ENCODE results near the gene BPIFB1.

Gene BPIFB1

DNA sequence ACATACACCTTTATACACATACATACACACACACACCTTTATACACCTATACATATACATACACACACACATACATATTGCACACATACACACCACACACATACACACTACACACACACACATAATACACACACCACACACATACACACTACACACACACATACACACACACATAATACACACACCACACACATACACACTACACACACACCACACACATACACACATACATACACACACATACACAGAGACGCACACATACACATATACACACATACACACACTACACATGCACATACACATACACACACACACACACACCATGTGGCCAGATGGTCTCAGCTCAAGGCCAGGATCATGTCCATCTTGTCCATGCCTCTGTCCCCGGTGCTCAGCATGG is 25.7 kb downstream of the BPIFB1 start:
- TF ChIP-seq, protein P1, sequence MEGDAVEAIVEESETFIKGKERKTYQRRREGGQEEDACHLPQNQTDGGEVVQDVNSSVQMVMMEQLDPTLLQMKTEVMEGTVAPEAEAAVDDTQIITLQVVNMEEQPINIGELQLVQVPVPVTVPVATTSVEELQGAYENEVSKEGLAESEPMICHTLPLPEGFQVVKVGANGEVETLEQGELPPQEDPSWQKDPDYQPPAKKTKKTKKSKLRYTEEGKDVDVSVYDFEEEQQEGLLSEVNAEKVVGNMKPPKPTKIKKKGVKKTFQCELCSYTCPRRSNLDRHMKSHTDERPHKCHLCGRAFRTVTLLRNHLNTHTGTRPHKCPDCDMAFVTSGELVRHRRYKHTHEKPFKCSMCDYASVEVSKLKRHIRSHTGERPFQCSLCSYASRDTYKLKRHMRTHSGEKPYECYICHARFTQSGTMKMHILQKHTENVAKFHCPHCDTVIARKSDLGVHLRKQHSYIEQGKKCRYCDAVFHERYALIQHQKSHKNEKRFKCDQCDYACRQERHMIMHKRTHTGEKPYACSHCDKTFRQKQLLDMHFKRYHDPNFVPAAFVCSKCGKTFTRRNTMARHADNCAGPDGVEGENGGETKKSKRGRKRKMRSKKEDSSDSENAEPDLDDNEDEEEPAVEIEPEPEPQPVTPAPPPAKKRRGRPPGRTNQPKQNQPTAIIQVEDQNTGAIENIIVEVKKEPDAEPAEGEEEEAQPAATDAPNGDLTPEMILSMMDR (IDR thresholded peaks at IDR 0.05; ENCODE audit: low read depth, low read length): no peak
- Histone ChIP-seq H3K27ac (no peak overlapping the region), H3K4me3 (ENCODE audit: low read depth, low read length) (no peak overlapping the region), H3K27me3 (ENCODE audit: insufficient read depth, low read depth, severe bottlenecking) (no peaks in the 10 kb centered on the region), H3K9me3 (ENCODE audit: severe bottlenecking) (no peaks in the 10 kb centered on the region), H3K36me3 (no peaks in the 10 kb centered on the region)
- no peak for DNase-seq

DNA sequence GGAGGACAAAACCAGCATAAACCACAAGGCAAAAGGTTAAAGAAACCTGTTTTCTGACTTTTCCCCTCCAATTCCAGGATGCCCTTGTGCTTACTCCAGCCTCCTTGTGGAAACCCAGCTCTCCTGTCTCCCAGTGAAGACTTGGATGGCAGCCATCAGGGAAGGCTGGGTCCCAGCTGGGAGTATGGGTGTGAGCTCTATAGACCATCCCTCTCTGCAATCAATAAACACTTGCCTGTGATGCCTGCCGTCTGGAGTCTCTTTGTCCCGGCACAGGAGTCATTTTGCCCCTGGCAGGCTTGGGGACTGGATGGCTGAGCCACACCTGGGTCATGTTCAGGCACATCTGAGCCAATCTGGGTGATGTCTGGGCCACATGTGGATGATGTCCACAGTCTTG is 26.6 kb downstream of the BPIFB1 start:
- TF ChIP-seq, protein P1 (IDR thresholded peaks at IDR 0.05; ENCODE audit: low read depth, low read length): no peak
- no peaks in the 10 kb centered on the region for H3K36me3 ChIP-seq
- no peak for DNase-seq
- H3K9me3 ChIP-seq (ENCODE audit: severe bottlenecking): no peaks in the 10 kb centered on the region
- H3K27ac ChIP-seq: no peak overlapping the region
- H3K27me3 ChIP-seq (ENCODE audit: insufficient read depth, low read depth, severe bottlenecking): no peaks in the 10 kb centered on the region
- H3K4me3 ChIP-seq (ENCODE audit: low read depth, low read length): no peak overlapping the region

- no peak for DNase-seq
- TF ChIP-seq, protein P1 (IDR thresholded peaks at IDR 0.05; ENCODE audit: low read depth, low read length): no peak
- Histone ChIP-seq H3K4me3 (ENCODE audit: low read depth, low read length) (no peak overlapping the region), H3K27ac (no peak overlapping the region), H3K9me3 (ENCODE audit: severe bottlenecking) (no peaks in the 10 kb centered on the region), H3K36me3 (no peaks in the 10 kb centered on the region), H3K27me3 (ENCODE audit: insufficient read depth, low read depth, severe bottlenecking) (no peaks in the 10 kb centered on the region)
Measured at GRCh38 chr20:33310327-33310899, 27.4 kb downstream of the BPIFB1 start.

DNA sequence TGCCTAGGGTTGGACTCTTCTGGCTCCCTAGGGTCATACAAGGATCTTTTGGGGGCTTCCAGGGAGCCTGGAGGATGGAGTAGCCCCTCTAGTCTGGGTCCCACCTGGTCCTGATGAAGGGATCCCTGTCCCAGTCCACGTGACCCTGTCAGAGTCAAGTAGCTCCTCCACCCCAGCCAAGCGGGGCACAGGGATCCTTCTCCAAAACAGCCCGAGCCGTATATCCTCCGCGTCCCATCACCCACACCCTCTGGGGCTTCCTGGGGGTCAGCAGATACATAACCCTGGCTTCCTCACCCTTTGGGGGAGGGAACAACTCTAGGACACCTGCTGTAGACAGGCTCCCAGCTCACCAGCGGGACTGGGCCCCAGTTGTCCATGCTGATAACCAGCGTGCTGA is 28.0 kb downstream of the BPIFB1 start:
- H3K27me3 ChIP-seq (ENCODE audit: insufficient read depth, low read depth, severe bottlenecking): no peaks in the 10 kb centered on the region
- no peaks in the 10 kb centered on the region for H3K36me3 ChIP-seq
- DNase-seq: no peak
- H3K9me3 ChIP-seq (ENCODE audit: severe bottlenecking): no peaks in the 10 kb centered on the region
- no peak overlapping the region for H3K4me3 ChIP-seq (ENCODE audit: low read depth, low read length)
- H3K27ac ChIP-seq: no peak overlapping the region
- TF ChIP-seq, protein P1 (IDR thresholded peaks at IDR 0.05; ENCODE audit: low read depth, low read length): no peak

- no peak for DNase-seq
- Histone ChIP-seq H3K27ac (no peak overlapping the region), H3K27me3 (ENCODE audit: insufficient read depth, low read depth, severe bottlenecking) (no peaks in the 10 kb centered on the region), H3K36me3 (no peaks in the 10 kb centered on the region), H3K4me3 (ENCODE audit: low read depth, low read length) (no peak overlapping the region), H3K9me3 (ENCODE audit: severe bottlenecking) (no peaks in the 10 kb centered on the region)
- TF ChIP-seq, protein P1 (IDR thresholded peaks at IDR 0.05; ENCODE audit: low read depth, low read length): no peak
Measured at GRCh38 chr20:33311996-33312395, 29.0 kb downstream of the BPIFB1 start.

- Histone ChIP-seq H3K27me3 (ENCODE audit: insufficient read depth, low read depth, severe bottlenecking) (no peaks in the 10 kb centered on the region), H3K27ac (no peak overlapping the region), H3K36me3 (no peaks in the 10 kb centered on the region), H3K9me3 (ENCODE audit: severe bottlenecking) (no peaks in the 10 kb centered on the region), H3K4me3 (ENCODE audit: low read depth, low read length) (no peak overlapping the region)
- TF ChIP-seq, protein P1 (IDR thresholded peaks at IDR 0.05; ENCODE audit: low read depth, low read length): no peak
- DNase-seq: no peak
Measured at GRCh38 chr20:33312583-33312982, 29.6 kb downstream of the BPIFB1 start.

Data from WERI-Rb-1 (cell line).